CD1c-positive myeloid dendritic cell (primary cell): ENCODE results near the gene B9D2.
"Not testable (repeated sequence)": the region's sequence is repeated elsewhere in the genome, so short reads cannot be mapped to it uniquely, and the experiment has no call there.

ENCODE experiments used
- DNase-seq: peaks from one replicate; pipeline ENCODE4 v3.0.0-alpha.2; 2016; ENCODE audit errors: extremely low spot score

The B9D2 gene, protein sequence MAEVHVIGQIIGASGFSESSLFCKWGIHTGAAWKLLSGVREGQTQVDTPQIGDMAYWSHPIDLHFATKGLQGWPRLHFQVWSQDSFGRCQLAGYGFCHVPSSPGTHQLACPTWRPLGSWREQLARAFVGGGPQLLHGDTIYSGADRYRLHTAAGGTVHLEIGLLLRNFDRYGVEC

DNA sequence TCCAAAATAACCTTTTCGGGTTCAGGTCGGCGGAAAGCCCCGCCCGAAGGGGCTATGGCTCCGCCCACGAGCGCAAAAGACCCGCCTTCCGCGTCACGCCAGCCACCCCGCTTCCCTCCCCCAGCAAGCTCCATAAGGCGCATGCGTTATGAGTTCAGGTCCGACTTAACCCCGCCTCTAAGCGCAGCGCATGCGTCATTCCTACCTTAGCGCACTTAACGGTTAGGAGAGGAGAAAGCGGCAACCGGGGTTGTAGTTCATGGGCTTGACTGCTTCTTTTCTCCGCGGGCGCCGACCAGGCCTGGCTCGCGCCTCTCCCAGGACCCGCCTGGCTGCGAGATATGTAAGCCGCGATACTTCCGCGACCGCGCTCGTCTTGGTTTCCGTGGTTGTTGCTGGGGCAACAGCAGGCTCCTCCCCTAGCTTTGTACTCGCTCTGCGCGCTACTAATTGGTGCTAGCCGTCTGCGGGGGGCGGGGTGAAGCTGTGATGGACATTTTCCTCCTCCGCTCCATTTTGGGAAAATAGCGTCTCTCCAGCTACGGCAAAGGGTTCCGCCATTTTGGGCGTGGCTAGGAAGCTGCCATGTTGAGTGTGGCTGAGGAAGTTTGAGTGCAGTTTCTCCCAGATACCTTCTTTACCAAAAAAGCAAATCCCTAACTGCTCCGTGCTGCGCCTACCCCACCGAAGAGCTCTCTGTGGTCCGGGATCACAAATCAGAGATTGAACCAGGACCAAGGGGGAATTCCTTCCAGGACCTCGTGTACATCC lies at the start of gene B9D2:
Gene B9D2, minus strand, starts transcription at position 397 of the 771 bp plus-strand sequence. CDS start 630 bp downstream, outside the sequence.
- DNase-seq = peak; percentile 99

DNA sequence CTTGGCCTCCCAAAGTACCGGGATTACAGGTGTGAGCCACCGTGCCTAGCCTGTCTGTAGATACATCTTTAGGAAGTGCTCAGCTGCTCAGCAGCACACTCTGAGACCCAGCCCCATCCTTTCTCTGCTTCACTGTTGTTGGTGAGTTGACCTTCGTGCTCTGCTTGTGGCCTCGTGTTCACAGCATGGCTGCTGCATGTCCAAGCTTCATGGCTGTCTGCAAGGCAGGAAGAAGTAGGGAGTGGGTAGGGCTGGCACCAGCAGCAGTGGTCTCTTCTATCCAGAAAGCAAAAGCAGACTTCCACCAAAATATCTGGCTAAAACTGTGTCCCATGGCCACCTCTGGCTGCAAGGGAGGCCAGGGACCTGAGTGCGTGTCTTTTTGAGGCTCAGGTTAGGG lies 49.0 kb upstream of the B9D2 start:
- no peak for DNase-seq

DNA sequence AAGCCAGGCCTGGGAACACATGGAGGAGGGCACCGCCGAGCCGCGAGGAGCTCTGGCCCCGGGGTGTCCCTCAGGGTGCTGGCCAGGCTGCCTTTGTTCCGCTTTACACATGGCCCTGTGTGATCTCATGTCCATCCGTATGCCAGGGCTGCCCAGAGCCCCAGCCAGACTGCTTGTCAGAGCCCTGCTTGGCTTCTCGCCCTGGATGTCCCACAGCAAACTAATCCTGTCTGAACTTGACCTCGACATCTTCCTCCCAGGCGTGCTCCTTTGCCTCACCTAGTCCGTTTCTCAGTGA lies 48.0 kb upstream of the B9D2 start:
- no peak for DNase-seq

DNA sequence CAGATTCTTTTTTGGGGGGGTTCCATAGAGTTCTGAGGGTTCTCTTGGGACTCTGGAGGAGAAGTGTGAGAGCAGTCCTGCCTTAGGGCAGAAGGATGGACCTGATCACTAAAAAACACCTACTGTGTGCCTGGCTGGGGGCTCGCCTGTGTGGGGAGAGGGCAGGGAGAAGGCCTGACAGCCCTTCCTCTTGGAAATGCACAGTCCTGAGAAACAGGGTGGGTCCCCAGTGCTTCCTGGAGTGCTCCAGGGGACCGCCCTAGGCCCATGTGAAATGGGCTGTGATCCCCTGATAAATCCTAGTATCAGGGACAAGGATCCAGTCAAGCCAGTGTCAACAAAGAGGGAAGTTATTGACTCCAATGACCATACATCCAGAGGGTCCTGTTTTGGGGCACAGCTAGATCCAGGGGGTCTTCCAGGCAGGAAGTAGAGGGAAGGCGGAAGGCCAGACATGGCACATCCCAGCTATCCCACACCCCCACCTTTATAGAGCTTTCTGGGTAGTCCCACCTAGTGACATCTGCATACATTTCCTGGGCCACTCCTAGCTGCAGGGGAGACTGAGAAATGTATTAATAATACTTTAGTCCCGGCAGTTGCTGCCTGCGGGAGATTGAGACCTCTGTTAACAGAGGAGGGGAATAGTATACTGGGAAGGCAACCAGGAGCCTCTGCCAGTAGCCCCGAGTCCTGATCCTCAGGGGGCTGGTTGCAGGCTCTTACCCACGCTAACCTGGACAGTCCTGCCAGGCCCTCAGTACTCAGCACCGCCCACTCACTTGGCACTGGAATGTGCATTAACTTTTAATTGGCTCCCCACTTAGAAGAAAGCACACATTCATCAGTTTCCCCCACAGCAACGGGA lies 47.4 kb upstream of the B9D2 start:
- DNase-seq = no peak

DNA sequence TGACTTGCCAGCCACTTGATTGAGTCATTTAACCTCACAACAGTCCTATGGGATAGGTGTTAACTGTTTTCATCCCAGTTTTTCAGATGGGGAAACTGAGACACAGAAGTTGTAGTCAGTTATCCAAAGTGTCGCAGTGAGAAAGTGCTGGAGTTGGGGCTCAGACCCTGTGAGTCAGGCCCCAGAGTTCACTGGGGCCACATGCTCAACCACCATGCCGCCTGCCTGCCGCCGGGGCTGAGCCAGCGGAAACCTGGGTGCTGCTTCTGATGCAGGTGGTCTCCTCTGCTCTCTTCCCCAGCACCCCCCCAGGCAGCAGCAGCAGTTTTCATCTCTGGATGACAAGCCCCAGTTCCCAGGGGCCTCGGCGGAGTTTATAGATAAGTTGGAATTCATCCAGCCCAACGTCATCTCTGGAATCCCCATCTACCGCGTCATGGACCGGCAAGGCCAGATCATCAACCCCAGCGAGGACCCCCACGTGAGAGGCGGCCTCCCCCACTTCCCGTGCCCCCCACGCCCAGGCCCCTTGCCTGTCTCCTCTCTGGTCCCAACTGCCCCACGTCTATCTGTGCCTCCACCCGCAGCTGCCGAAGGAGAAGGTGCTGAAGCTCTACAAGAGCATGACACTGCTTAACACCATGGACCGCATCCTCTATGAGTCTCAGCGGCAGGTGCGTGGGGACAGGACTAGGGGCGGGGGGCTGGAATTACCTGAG lies 46.5 kb upstream of the B9D2 start:
- DNase-seq = no peak

DNA sequence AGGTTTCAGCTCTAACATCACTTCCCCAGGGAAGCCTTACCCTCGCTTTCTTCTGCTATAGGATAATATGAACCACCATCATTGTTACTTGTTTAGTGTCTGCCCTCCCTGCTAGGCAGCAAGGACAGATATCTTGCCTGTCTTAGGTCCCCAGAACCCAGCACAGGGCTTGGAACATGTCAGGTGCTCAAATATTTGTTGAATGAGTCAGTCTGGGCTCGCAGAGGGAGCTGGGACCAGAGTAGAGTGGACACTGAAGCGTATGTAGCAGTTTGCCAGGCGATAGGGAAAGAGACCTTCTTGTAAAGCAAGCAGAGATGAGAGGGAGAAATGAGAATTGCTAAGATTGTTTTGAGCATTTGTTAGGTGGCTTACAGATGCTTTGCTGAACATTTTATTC lies 45.3 kb upstream of the B9D2 start:
- DNase-seq = no peak

DNA sequence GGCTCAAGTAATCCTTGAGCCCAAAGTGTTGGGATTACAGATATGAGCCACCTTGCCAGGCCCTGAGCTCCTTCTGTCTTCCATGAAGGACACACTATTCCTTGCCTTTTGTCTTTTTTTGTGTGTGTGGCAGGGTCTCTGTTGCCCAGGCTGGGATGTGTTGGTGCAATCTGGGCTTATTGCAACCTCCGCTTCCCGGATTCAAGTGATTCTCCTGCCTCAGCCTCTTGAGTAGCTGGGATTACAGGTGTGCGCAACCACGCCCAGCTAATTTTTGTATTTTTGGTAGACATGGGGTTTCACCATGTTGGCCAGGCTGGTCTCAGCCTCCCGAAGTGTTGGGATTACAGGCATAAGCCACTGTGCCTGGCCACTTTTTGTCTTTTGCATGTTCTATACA lies 44.9 kb upstream of the B9D2 start:
- not testable (repeated sequence) for DNase-seq

DNA sequence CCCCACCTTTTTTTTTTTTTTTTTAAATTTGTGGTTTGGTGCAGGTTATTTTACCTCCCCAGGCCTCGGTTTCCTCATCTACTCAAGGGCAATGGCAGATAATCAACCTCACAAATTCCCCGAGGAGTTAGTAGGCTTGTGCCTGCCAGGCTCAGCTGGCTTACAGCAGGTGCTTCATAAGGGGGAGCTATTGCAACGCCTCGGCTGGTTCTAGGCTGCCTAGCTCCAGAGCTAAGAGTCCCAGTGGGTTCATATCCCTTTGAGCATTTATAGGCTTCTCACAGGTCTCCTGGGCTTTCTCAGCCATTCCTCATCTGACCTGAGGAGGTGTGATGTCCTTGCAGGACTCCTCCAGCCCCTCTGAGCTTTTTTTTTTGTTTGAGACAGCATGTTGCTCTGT lies 44.3 kb upstream of the B9D2 start:
- no peak for DNase-seq

DNA sequence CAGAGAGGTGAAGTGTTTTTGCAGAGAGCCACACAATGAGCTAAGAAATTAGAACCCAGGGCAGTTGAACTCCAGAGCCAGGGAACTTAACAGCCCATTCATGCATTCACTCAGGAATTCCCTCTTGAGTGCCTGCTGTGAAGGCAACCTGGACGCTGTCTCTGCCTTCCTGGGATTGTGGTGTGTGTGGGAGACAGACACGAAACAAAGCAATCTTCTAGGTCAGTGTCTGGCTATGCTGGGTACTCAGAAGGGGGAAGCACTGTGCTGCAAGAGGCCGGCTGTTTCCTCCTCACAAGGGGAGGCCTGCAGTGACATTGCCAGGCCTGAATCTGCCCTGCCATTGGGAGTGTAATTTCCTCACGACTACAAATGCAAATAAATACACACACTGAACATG lies 43.3 kb upstream of the B9D2 start:
- DNase-seq = peak; percentile 69

DNA sequence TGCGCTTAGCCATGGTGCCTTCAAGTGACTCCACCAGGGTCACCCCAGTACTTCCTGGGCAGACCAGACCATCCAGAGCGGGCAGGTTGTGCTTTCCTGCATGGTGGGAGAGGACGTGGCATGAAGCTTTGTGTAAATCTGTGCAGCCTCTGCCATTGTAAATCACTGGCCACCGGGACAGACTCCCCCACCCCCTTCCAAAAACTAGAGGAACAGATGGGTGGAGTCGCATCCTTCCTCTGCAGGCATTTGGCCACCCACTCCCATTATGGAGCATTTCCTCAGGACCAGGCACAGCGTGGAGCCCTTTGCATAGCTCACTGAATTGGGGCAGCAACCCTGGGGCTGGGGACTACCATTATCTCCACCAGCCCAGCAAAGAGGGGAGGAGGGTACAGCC lies 41.8 kb upstream of the B9D2 start:
- no peak for DNase-seq

DNA sequence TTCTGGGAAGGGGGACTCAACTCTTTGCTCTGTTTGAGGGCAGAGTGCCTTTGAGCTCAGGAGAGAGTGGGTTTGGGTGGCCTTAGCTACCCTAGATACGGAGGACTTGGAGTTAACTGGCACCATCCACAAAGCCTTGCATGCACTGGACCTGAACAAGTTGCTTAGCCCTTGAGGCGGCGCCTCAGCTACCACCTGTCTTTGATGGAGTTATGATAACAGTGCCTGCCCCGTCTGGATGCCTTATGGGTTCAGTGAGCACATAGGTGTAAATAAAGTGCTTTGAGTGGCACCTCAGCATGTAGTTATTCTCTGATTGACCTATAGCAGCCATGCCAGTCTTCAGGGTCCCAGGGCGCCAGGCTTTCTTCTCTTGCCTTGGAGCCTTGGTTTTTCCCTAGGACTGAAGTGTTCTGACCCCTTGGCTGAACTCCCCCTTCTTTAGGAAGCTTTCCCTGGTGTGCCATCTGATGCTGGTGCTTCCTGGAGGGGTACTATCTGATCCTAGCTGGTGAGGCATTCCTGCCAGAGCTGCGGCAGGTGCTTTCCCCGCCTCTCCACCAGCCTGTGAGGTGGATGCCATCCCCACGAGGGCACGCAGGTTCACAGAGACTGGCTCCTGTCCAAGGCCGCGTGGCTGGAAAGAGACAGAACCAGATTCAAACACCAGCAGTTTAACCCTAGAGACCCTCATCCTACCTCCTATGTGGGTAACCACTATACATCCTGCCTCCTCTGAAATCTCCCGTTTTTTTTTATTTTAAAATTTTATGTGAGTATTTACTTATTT lies 39.4 kb upstream of the B9D2 start:
- no peak for DNase-seq

DNA sequence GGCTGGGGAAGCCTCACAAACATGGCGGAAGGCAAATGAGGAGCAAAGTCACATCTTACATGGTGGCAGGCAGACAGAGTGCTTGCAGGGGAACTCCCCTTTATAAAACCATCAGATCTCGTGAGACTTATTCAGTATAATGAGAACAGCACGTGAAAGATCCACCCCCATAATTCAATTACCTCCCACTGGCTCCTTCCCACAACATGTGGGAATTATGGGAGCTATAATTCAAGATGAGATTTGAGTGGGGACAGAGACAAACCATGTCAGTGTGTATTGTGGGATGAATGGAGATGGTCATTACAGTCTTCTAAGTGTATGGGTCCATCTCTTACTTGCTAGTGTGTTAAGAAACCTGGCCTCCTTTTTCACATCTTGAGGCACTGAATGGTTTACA lies 38.1 kb upstream of the B9D2 start:
- DNase-seq = no peak

DNA sequence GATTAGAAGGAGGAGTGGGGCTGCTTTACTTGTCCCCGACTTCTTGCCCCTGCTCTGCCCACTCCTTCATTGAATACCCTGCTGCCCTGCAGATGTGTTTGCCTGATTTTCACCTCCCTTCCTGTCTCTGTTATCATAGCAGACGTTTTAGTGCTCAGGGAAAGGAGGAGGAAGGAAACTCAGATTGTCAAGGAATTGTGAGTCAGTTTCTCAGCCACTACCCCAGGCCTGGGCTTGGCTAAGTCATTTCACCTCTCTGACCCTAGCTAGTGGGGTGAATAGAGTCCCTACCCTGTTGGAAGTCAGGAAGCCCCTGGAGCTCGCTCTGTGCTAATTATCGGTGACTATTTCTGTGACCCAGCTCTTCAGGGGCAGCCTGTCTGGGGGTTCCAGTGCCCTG lies 37.5 kb upstream of the B9D2 start:
- DNase-seq = no peak

DNA sequence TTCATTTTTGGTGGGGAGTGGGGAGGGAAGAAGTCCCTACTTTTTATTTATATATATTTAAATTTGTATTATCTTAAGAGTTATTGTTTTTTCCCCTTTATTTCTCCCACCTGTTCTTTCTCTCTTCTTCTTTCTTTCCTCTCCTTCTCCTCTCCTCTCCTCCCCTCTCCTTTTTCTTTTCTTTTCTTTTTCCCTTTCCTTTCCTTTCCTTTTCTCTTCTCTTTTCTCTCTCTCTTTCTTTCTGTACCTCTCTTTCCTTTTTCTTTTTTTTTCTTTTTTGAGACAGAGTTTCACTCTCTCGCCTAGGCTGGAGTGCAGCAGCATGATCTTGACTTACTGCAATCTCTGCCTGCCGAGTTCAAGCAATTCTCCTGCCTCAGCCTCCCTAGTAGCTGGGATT lies 35.6 kb upstream of the B9D2 start:
- DNase-seq = no peak

DNA sequence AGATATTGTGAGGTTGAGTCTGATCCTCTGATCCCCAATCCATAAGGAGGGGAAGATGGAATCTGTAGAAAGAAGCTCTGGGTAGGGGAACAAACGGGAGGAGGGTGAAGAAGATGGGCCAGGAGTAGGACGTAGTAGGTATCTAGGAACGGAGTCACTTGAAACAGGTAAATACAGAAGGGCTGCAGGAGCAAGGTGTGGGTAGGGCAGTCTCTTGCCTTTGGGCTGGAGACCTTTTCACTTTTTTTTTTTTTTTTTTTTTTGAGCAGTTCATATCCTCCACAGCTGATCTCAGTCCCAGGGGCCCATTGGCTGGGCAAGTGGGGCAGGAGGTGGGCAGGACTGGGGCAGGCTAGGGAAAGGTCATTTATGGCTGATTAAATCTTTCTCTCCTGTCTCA lies 35.1 kb upstream of the B9D2 start:
- DNase-seq = no peak

DNA sequence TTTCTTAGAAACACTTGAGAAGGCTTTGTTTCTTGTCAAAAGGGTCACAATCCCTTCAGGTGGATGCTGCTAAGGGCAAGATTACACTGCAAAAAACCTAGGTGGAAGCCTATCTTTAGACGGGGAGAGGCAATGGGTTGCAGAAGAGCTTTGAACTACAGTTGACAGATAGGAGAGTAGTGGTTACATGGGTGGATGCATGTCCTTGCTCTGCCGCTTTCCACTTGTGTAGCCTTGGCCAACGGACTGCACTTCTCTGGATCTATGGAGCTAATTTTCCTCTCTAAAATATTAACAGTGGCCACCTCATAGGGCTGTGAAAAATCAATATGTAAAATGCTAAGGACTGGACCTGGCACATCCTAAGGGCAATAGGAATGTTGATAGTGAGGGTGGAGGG lies 34.6 kb upstream of the B9D2 start:
- DNase-seq = no peak

DNA sequence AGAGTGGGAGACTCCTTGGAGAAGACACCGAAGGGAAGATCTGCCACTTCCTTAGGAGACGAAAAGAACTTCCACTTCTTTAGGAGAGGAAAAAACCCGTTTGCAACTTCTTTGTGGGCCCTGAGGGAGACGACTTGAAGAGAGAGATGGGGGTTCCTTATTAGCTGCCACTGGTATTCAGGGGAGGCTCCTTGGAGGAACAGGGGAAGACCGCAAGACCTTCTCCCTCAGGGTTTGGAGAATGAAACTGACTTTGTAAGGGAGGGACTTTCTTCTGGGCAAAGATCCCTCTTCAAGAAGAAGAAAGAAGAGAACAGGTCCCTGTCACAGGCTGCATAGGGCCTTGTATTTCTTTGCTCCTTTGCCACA lies 34.1 kb upstream of the B9D2 start:
- peak; percentile 35 for DNase-seq

DNA sequence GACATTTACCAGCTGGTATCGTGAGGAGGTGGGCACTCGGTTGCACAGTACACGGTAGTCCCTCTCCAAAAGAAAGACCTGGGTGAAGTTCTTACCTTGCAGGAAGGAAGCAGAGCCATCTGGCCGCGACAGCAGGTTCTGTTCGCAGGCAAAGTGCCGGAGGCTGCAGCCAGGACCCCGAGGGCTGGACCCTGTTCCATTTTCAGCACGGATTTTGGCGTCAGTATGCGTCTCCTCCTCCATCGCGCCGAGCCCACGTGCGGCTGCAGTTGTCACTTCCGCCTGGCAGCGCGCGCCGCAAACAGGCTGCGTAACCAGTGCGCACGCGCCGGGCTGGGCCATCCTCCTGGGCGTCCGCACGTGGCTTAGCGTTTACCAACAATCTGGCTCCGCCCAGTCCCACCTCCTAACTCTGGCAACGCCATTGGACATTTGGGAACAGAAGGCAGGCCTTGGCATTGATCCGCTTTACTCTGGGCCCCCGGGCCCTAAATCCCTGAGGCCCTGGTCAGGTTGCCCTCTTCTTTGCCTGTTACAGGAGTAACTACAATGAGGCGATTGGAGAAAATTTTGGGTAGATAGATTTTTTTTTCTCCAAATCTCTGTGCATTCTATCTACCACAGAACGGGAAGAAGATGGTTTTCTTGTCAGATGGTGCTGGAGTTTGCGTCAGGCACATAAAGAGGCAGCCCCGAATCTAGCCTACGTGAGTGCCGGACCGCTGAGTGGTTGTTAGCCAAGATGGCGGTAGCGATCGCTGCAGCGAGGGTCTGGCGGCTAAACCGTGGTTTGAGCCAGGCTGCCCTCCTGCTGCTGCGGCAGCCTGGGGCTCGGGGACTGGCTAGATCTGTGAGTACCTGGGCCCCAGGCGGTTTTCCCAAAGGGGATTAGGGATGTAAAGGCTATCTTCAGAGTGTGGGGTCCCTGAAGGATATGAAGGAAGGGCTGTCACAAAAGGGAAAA lies 33.4 kb upstream of the B9D2 start, which contains the start of the genes BCKDHA and EXOSC5:
Gene BCKDHA, plus strand, starts transcription at position 733 of the 964 bp plus-strand sequence. Its CDS starts 10 bp downstream, at position 743.
Gene EXOSC5, minus strand, starts transcription at position 274 of the 964 bp plus-strand sequence. Its CDS starts 31 bp downstream, at position 243.
- DNase-seq = peak; percentile 100

DNA sequence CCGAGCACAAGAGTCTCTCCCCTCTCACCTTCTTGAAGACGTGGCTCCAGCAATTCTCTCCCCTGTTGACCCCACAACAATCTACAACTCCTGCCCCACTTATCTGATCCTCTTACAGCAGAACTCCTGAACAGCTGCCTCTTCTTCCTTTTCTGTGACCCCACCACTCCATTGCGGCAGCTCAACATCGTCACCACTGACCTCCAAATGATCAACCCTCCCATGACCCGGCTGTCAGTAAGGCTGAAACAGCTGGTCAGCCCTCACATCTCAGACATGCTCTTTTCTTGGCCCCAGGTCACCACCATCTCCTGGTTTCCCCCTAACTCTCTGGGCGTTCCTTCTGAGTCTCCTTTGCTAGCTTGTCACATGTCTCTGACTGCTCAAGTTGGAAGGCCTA lies 31.4 kb upstream of the B9D2 start:
- no peak for DNase-seq

DNA sequence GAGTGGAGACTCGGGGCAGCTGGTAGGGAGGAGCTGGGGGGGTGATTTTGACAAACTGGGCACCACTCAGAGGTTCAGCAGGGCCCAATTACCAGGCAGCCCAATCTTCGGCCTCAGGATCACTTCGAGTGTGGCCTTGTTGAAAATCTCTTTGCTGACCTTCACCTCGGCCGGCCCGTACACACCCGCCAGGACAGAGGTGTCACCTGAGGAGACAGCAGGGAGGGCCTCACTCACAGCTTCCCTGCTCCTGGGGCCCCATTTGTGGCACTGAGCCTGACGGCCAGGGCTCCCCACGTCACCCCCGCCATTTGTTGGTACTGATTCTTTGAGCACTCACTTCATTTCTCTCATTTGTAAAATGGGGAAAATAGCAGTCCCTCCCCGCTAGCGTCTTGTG lies 28.8 kb upstream of the B9D2 start:
- no peak for DNase-seq
